H4 (cell line): ENCODE data around the gene ZNF644. TPM values are rescaled to one million over a fixed set of nuclear protein-coding genes. Genes with fewer than 3 reads are reported as not detected.
"Not testable (repeated sequence)": the region's sequence is repeated elsewhere in the genome, so short reads cannot be mapped to it uniquely, and the experiment has no call there.

Experiments
- DNase-seq: peaks from one replicate; pipeline ENCODE4 v3.0.0-alpha.2; 2015; ENCODE audit warnings: low spot score
- total RNA-seq: library from RNA; depleted of rRNA; stranded (reverse); fragments of >200 nt; shearing (Covaris generic); gene quantifications from 2 replicates; pipeline ENCODE4 v1.2.3, GENCODE V29; 2014

The ZNF644 gene
- total RNA-seq, 1 experiment from 2014 or later, result 23.4 TPM

- DNase-seq, result no peak
Observed at GRCh38 chr1:90986953-90987352, 34.9 kb downstream of the ZNF644 start.

GRCh38 chr1:90977522-90977921, 44.3 kb downstream of the ZNF644 start:
- DNase-seq, result no peak

- peak; percentile 6 for DNase-seq
Observed at GRCh38 chr1:90973897-90974798, 47.7 kb downstream of the ZNF644 start.

- no peak for DNase-seq
Observed at GRCh38 chr1:90970208-90970607, 51.6 kb downstream of the ZNF644 start.

- DNase-seq, result no peak
Observed at GRCh38 chr1:90969241-90969640, 52.6 kb downstream of the ZNF644 start.

- peak; percentile 4 for DNase-seq
Observed at GRCh38 chr1:90964444-90965035, 57.3 kb downstream of the ZNF644 start.

- DNase-seq, result no peak
Observed at GRCh38 chr1:90963651-90964050, 58.2 kb downstream of the ZNF644 start.

GRCh38 chr1:90963236-90963635, 58.6 kb downstream of the ZNF644 start:
- no peak for DNase-seq

GRCh38 chr1:90959352-90960206, 62.3 kb downstream of the ZNF644 start:
- peak; percentile 11 for DNase-seq

- DNase-seq, result no peak
Observed at GRCh38 chr1:90957497-90957896, 64.3 kb downstream of the ZNF644 start.

GRCh38 chr1:90955769-90956168, 66.1 kb downstream of the ZNF644 start:
- DNase-seq, result no peak

- no peak for DNase-seq
Observed at GRCh38 chr1:90952906-90953305, 68.9 kb downstream of the ZNF644 start.

- no peak for DNase-seq
Observed at GRCh38 chr1:90951009-90951408, 70.8 kb downstream of the ZNF644 start.

GRCh38 chr1:90948301-90948700, 73.5 kb downstream of the ZNF644 start:
- DNase-seq, result no peak

GRCh38 chr1:90946630-90947029, 75.2 kb downstream of the ZNF644 start:
- DNase-seq, result no peak

GRCh38 chr1:90945287-90945686, 76.5 kb downstream of the ZNF644 start:
- no peak for DNase-seq

- no peak for DNase-seq
Observed at GRCh38 chr1:90943966-90944365, 77.9 kb downstream of the ZNF644 start.

- DNase-seq, result no peak
Observed at GRCh38 chr1:90940746-90941145, 81.1 kb downstream of the ZNF644 start.

GRCh38 chr1:90936731-90937130, 85.1 kb downstream of the ZNF644 start:
- no peak for DNase-seq

- no peak for DNase-seq
Observed at GRCh38 chr1:90936061-90936460, 85.8 kb downstream of the ZNF644 start.

GRCh38 chr1:90928231-90928630, 93.6 kb downstream of the ZNF644 start:
- DNase-seq, result not testable (repeated sequence)

GRCh38 chr1:90927674-90928073, 94.2 kb downstream of the ZNF644 start:
- not testable (repeated sequence) for DNase-seq
